HepG2 (cell line): ENCODE results near the gene PRSS21. TPM values are rescaled to one million over a fixed set of nuclear protein-coding genes. Genes with fewer than 3 reads are reported as not detected.

ENCODE experiments used
- DNMT1 ChIP-seq: sonication (generic); formaldehyde crosslinking; IDR thresholded peaks from 2 replicates; pipeline ENCODE4 v1.5.1; 2020; ENCODE audit warnings: mild to moderate bottlenecking, missing genetic modification reagents
- ELF1 ChIP-seq: sonication (generic); formaldehyde crosslinking; IDR thresholded peaks from 2 replicates; pipeline ENCODE4 v1.4.0; 2020; ENCODE audit warnings: missing genetic modification reagents
- HDAC2 ChIP-seq: sonication (generic); formaldehyde crosslinking; IDR thresholded peaks from 2 replicates; pipeline ENCODE4 v1.4.0; 2020; ENCODE audit warnings: missing genetic modification reagents
- HOXA5 ChIP-seq: sonication (generic); formaldehyde crosslinking; IDR thresholded peaks from 2 replicates; pipeline ENCODE4 v1.4.0; 2020; ENCODE audit warnings: missing genetic modification reagents
- JDP2 ChIP-seq: sonication (generic); formaldehyde crosslinking; IDR thresholded peaks from 2 replicates; pipeline ENCODE4 v1.8.1; 2022; ENCODE audit warnings: missing genetic modification reagents, borderline replicate concordance
- JUN ChIP-seq: sonication (generic); formaldehyde crosslinking; IDR thresholded peaks from 2 replicates; pipeline ENCODE4 v1.4.0; 2020; ENCODE audit warnings: mild to moderate bottlenecking, missing genetic modification reagents
- KDM5A ChIP-seq: fragments of 200-600 bp; sonication (generic); IDR thresholded peaks from 2 replicates; pipeline ENCODE4 v1.7.0; 2018; ENCODE audit warnings: antibody characterized with exemption, mild to moderate bottlenecking, low read length, borderline replicate concordance
- LCORL ChIP-seq, 2 experiments: fragments of 450-650 bp in 1 of 2; sonication (generic) in 1 of 2; formaldehyde crosslinking in 1 of 2; IDR thresholded peaks; 2 replicates each; pipeline versions ENCODE4 v1.5.0 to v1.6.1; 2017 to 2020; ENCODE audit warnings: antibody characterized with exemption in 1 of 2, missing genetic modification reagents in 1 of 2
- MYC ChIP-seq: sonication (generic); formaldehyde crosslinking; IDR thresholded peaks from 2 replicates; pipeline ENCODE4 v1.9.0; 2021; ENCODE audit warnings: missing genetic modification reagents, borderline replicate concordance
- NFIB ChIP-seq: sonication (generic); formaldehyde crosslinking; IDR thresholded peaks from 2 replicates; pipeline ENCODE4 v1.9.0; 2021; ENCODE audit warnings: missing genetic modification reagents, mild to moderate bottlenecking, borderline replicate concordance
- PAX8 ChIP-seq: sonication (generic); formaldehyde crosslinking; IDR thresholded peaks from 2 replicates; pipeline ENCODE4 v1.8.0; 2022; ENCODE audit warnings: mild to moderate bottlenecking, missing genetic modification reagents, borderline replicate concordance
- PHF8 ChIP-seq: sonication (generic); formaldehyde crosslinking; IDR thresholded peaks from 2 replicates; pipeline ENCODE4 v1.5.0; 2020; ENCODE audit warnings: missing genetic modification reagents
- TCF7 ChIP-seq: sonication (generic); IDR thresholded peaks from 2 replicates; pipeline ENCODE4 v1.6.1; 2016; ENCODE audit warnings: antibody characterized with exemption, low read depth
- YEATS2 ChIP-seq: sonication (generic); formaldehyde crosslinking; IDR thresholded peaks from 2 replicates; pipeline ENCODE4 v1.4.0; 2020; ENCODE audit warnings: missing genetic modification reagents, borderline replicate concordance
- ZFP41 ChIP-seq: sonication (generic); formaldehyde crosslinking; IDR thresholded peaks from 2 replicates; pipeline ENCODE4 v1.4.0; 2020; ENCODE audit warnings: mild to moderate bottlenecking, missing genetic modification reagents, borderline replicate concordance
- ZNF121 ChIP-seq: sonication (generic); formaldehyde crosslinking; IDR thresholded peaks from 2 replicates; pipeline ENCODE4 v1.5.0; 2020; ENCODE audit warnings: mild to moderate bottlenecking, missing genetic modification reagents
- ZNF124 ChIP-seq: sonication (generic); formaldehyde crosslinking; IDR thresholded peaks from 2 replicates; pipeline ENCODE4 v1.4.0; 2020; ENCODE audit warnings: missing genetic modification reagents
- ZNF225 ChIP-seq: sonication (generic); formaldehyde crosslinking; IDR thresholded peaks from 2 replicates; pipeline ENCODE4 v1.4.0; 2020; ENCODE audit warnings: mild to moderate bottlenecking, missing genetic modification reagents
- ZNF230 ChIP-seq: sonication (generic); formaldehyde crosslinking; IDR thresholded peaks from 2 replicates; pipeline ENCODE4 v1.4.0; 2020; ENCODE audit warnings: mild to moderate bottlenecking, missing genetic modification reagents
- ZNF569 ChIP-seq: sonication (generic); formaldehyde crosslinking; IDR thresholded peaks from 2 replicates; pipeline ENCODE4 v1.5.0; 2020; ENCODE audit warnings: mild to moderate bottlenecking, missing genetic modification reagents, moderate library complexity, borderline replicate concordance
- ZNF746 ChIP-seq: sonication (generic); formaldehyde crosslinking; IDR thresholded peaks from 2 replicates; pipeline ENCODE4 v1.8.0; 2022; ENCODE audit warnings: mild to moderate bottlenecking, missing genetic modification reagents
- ZSCAN29 ChIP-seq: sonication (generic); formaldehyde crosslinking; conservative IDR thresholded peaks from 2 replicates; pipeline ENCODE4 v1.4.0; 2020; ENCODE audit warnings: mild to moderate bottlenecking, missing genetic modification reagents
- ZSCAN31 ChIP-seq: sonication (generic); formaldehyde crosslinking; IDR thresholded peaks from 2 replicates; pipeline ENCODE4 v1.5.0; 2020; ENCODE audit warnings: low read depth, mild to moderate bottlenecking, missing genetic modification reagents
- polyA plus RNA-seq, 8 experiments: library from polyadenylated mRNA; depleted of rRNA in 3 of 8; stranded (reverse) in 7 of 8; unstranded in 1 of 8; fragments of >200 nt; fragmentation: Illumina TruSeq in 4 of 8; extraction: Trizol in 4 of 8; gene quantifications; 2 replicates each; pipeline versions ENCODE4 v1.2.1 to v1.2.3, GENCODE V29; 2011 to 2016; ENCODE audit warnings: low read depth in 4 of 8, missing spikeins in 1 of 8, mixed read lengths in 1 of 8; ENCODE audit not compliant: insufficient read depth in 1 of 8
- total RNA-seq, 5 experiments: library from RNA; depleted of rRNA; stranded (reverse); fragments of >200 nt; fragmentation: Illumina TruSeq; extraction: Trizol; gene quantifications; 2 replicates each; pipeline ENCODE4 v1.2.3, GENCODE V29; 2016; ENCODE audit warnings: low read depth in 1 of 5
- TF ChIP-seq, protein P1 (sequence below): sonication (generic); formaldehyde crosslinking; IDR thresholded peaks from 2 replicates; pipeline ENCODE4 v1.8.1; 2022; ENCODE audit warnings: mild to moderate bottlenecking, missing genetic modification reagents
- TF ChIP-seq, protein P2 (sequence below): sonication (generic); formaldehyde crosslinking; IDR thresholded peaks from 2 replicates; pipeline ENCODE4 v1.5.1; 2020; ENCODE audit warnings: missing genetic modification reagents, mild to moderate bottlenecking, borderline replicate concordance
- TF ChIP-seq, protein P3 (sequence below): sonication (generic); formaldehyde crosslinking; IDR thresholded peaks from 2 replicates; pipeline ENCODE4 v1.5.0; 2020; ENCODE audit warnings: mild to moderate bottlenecking, missing genetic modification reagents

Gene PRSS21
- total and polyA plus RNA-seq, 2 of the 13 experiments (the other 11 are each of a cell fraction or from before 2014, with no cell fraction given): not detected

DNA sequence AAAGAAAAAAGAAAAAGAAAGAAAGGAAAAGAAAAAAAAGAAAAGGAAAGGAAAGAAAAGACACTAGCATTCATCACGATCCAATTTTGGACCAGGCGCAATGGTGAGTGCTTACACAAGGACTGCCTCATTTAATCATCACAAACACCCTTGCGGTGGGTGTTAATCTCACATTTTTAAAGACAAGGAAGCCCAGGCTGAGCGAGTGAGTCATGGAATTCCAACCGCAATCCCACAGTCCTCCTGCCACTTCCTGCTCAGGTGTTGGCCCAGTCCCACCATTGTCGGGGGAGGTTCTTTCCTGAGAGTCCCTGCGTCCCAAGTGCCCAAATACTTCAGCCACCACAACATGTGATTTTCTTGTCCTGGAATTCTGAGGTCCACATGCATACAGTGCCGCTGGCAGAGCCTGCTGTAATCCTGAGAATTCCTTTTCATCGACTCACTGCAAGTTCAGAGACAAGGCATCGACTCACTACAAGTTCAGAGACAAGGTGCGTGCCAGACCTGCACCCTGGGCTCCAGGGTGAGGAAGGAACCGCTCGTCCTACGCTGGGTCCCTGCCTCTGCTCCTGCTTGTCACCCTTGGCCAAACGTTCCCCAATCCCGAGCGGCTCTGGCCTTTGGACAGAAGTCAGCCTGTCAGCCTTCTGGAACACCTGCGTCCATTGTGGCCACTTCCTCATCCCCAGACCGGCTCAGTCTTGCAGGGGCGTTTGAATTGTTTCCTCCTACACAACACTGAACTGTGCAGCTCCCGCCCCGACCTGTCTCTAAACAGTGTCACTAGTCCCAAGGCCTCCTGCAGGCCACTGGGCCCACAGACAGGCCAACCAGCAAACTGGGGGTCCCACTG lies 18.8 kb downstream of the PRSS21 start (continued):
- TF ChIP-seq, protein P1, sequence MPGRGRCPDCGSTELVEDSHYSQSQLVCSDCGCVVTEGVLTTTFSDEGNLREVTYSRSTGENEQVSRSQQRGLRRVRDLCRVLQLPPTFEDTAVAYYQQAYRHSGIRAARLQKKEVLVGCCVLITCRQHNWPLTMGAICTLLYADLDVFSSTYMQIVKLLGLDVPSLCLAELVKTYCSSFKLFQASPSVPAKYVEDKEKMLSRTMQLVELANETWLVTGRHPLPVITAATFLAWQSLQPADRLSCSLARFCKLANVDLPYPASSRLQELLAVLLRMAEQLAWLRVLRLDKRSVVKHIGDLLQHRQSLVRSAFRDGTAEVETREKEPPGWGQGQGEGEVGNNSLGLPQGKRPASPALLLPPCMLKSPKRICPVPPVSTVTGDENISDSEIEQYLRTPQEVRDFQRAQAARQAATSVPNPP (CRISPR knock-in tag): no peak
- TF ChIP-seq KDM5A: no peak
- no peak for TF ChIP-seq ZFP41 (CRISPR knock-in tag)
- no peak for TF ChIP-seq HOXA5 (CRISPR knock-in tag)
- no peak for TF ChIP-seq TCF7
- TF ChIP-seq ZNF124 (CRISPR knock-in tag): no peak
- TF ChIP-seq, protein P2, sequence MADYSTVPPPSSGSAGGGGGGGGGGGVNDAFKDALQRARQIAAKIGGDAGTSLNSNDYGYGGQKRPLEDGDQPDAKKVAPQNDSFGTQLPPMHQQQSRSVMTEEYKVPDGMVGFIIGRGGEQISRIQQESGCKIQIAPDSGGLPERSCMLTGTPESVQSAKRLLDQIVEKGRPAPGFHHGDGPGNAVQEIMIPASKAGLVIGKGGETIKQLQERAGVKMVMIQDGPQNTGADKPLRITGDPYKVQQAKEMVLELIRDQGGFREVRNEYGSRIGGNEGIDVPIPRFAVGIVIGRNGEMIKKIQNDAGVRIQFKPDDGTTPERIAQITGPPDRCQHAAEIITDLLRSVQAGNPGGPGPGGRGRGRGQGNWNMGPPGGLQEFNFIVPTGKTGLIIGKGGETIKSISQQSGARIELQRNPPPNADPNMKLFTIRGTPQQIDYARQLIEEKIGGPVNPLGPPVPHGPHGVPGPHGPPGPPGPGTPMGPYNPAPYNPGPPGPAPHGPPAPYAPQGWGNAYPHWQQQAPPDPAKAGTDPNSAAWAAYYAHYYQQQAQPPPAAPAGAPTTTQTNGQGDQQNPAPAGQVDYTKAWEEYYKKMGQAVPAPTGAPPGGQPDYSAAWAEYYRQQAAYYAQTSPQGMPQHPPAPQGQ (CRISPR knock-in tag): no peak
- TF ChIP-seq ZSCAN29 (CRISPR knock-in tag): no peak
- no peak for TF ChIP-seq ZNF230 (CRISPR knock-in tag)
- TF ChIP-seq ZNF746 (CRISPR knock-in tag): no peak
- no peak for TF ChIP-seq YEATS2 (CRISPR knock-in tag)
- TF ChIP-seq ELF1 (CRISPR knock-in tag): peak; percentile 50; the same call in 1 of the 2 replicates
- TF ChIP-seq MYC: no peak
- no peak for TF ChIP-seq HDAC2 (CRISPR knock-in tag)
- TF ChIP-seq, protein P3, sequence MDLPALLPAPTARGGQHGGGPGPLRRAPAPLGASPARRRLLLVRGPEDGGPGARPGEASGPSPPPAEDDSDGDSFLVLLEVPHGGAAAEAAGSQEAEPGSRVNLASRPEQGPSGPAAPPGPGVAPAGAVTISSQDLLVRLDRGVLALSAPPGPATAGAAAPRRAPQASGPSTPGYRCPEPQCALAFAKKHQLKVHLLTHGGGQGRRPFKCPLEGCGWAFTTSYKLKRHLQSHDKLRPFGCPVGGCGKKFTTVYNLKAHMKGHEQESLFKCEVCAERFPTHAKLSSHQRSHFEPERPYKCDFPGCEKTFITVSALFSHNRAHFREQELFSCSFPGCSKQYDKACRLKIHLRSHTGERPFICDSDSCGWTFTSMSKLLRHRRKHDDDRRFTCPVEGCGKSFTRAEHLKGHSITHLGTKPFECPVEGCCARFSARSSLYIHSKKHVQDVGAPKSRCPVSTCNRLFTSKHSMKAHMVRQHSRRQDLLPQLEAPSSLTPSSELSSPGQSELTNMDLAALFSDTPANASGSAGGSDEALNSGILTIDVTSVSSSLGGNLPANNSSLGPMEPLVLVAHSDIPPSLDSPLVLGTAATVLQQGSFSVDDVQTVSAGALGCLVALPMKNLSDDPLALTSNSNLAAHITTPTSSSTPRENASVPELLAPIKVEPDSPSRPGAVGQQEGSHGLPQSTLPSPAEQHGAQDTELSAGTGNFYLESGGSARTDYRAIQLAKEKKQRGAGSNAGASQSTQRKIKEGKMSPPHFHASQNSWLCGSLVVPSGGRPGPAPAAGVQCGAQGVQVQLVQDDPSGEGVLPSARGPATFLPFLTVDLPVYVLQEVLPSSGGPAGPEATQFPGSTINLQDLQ: no peak
- TF ChIP-seq PHF8: 0 out of 2 replicates have a peak, but pooled peaks have one; percentile 12
- no peak for TF ChIP-seq ZSCAN31 (CRISPR knock-in tag)
- no peak for TF ChIP-seq PAX8 (CRISPR knock-in tag)
- no peak for TF ChIP-seq ZNF225 (CRISPR knock-in tag)
- no peak for TF ChIP-seq ZNF121
- TF ChIP-seq DNMT1: no peak
- TF ChIP-seq JDP2 (CRISPR knock-in tag): no peak
- peak; percentile 39; the same call in 1 of the 2 replicates for TF ChIP-seq JUN (CRISPR knock-in tag)
- TF ChIP-seq LCORL (IDR thresholded peaks at IDR 0.05): no peak
- TF ChIP-seq LCORL (CRISPR knock-in tag; IDR thresholded peaks at IDR 0.05): peak; percentile 40; the same call in 1 of the 2 replicates
- TF ChIP-seq ZNF569 (CRISPR knock-in tag): no peak
- TF ChIP-seq NFIB (CRISPR knock-in tag): no peak
